Neural cell (in vitro differentiated cells): ENCODE measurements around the gene THAP4.

Experiments
- CTCF ChIP-seq: fragments of 450-650 bp; IDR thresholded peaks from 2 replicates; pipeline ENCODE4 v1.5.1; 2014; ENCODE audit warnings: antibody characterized with exemption, mild to moderate bottlenecking, moderate library complexity; ENCODE audit not compliant: poor library complexity, severe bottlenecking
- EP300 ChIP-seq: fragments of 450-650 bp; conservative IDR thresholded peaks from 2 replicates; pipeline ENCODE4 v1.6.1; 2014; ENCODE audit warnings: antibody characterized with exemption, mild to moderate bottlenecking, moderate library complexity; ENCODE audit not compliant: poor library complexity, severe bottlenecking
- EZH2 ChIP-seq: fragments of 200-600, 300-800 bp; shearing (Covaris generic), sonication (generic); IDR thresholded peaks from 2 replicates; pipeline ENCODE4 v1.6.1; 2014; ENCODE audit warnings: antibody characterized with exemption, low read length, borderline replicate concordance, mild to moderate bottlenecking; ENCODE audit not compliant: insufficient read depth, poor library complexity, severe bottlenecking
- MXI1 ChIP-seq: fragments of 450-650 bp; conservative IDR thresholded peaks from 2 replicates; pipeline ENCODE4 v1.6.1; 2014; ENCODE audit warnings: antibody characterized with exemption, mild to moderate bottlenecking; ENCODE audit not compliant: poor library complexity, severe bottlenecking
- POLR2AphosphoS5 ChIP-seq: IDR thresholded peaks from 2 replicates; pipeline ENCODE4 v1.6.1; 2012
- REST ChIP-seq: IDR thresholded peaks from 2 replicates; pipeline ENCODE4 v1.6.1; 2012; ENCODE audit warnings: borderline replicate concordance
- SMC3 ChIP-seq: fragments of 450-650 bp; conservative IDR thresholded peaks from 2 replicates; pipeline ENCODE4 v1.6.1; 2014; ENCODE audit warnings: antibody characterized with exemption, mild to moderate bottlenecking, moderate library complexity; ENCODE audit not compliant: poor library complexity

- TF ChIP-seq MXI1 (no peak), REST (no peak), CTCF (no peak), EP300 (no peak), EZH2 (no peak), POLR2AphosphoS5 (no peak), SMC3 (no peak)
These were observed 65.9 kb downstream of the THAP4 start for GRCh38 chr2:241570961-241571581.
